ENCODE results near the gene CFAP221.
A peak's percentile ranks its signal among the peaks of the same experiment; 100 is the strongest.

The CFAP221 gene

GRCh38 chr2:119536707-119537106, 7.5 kb upstream of the CFAP221 start:
- no peak for DNase-seq (ENCODE audit: low spot score)

- DNase-seq (ENCODE audit: low spot score): no peak
Measured at GRCh38 chr2:119537792-119538191, 6.5 kb upstream of the CFAP221 start.

- no peak for DNase-seq (ENCODE audit: low spot score)
Measured at GRCh38 chr2:119541476-119541875, 2.8 kb upstream of the CFAP221 start.

GRCh38 chr2:119544939-119545475, 758 bp downstream of the CFAP221 start:
- peak; percentile 85 for DNase-seq (ENCODE audit: low spot score)

- DNase-seq (ENCODE audit: low spot score): peak; percentile 13
Measured at GRCh38 chr2:119545754-119546446, 1.7 kb downstream of the CFAP221 start.

- no peak for DNase-seq (ENCODE audit: low spot score)
Measured at GRCh38 chr2:119546447-119546767, 2.2 kb downstream of the CFAP221 start.

GRCh38 chr2:119548516-119549120, 4.4 kb downstream of the CFAP221 start:
- DNase-seq (ENCODE audit: low spot score): no peak

- DNase-seq (ENCODE audit: low spot score): peak; percentile 47
Measured at GRCh38 chr2:119549241-119549640, 5.0 kb downstream of the CFAP221 start.

GRCh38 chr2:119550346-119550745, 6.1 kb downstream of the CFAP221 start:
- DNase-seq (ENCODE audit: low spot score): peak; percentile 26

GRCh38 chr2:119550856-119551255, 6.6 kb downstream of the CFAP221 start:
- no peak for DNase-seq (ENCODE audit: low spot score)

- peak; percentile 23 for DNase-seq (ENCODE audit: low spot score)
Measured at GRCh38 chr2:119552902-119553301, 8.7 kb downstream of the CFAP221 start.

GRCh38 chr2:119553687-119554344, 9.6 kb downstream of the CFAP221 start:
- DNase-seq (ENCODE audit: low spot score): peak; percentile 52

- DNase-seq (ENCODE audit: low spot score): no peak
Measured at GRCh38 chr2:119565481-119565880, 21.2 kb downstream of the CFAP221 start.

GRCh38 chr2:119567292-119567691, 23.0 kb downstream of the CFAP221 start:
- no peak for DNase-seq (ENCODE audit: low spot score)

GRCh38 chr2:119574108-119574815, 30.0 kb downstream of the CFAP221 start:
- DNase-seq (ENCODE audit: low spot score): no peak

- DNase-seq (ENCODE audit: low spot score): no peak
Measured at GRCh38 chr2:119574864-119575263, 30.6 kb downstream of the CFAP221 start.

- DNase-seq (ENCODE audit: low spot score): no peak
Measured at GRCh38 chr2:119575439-119575838, 31.2 kb downstream of the CFAP221 start.

- DNase-seq (ENCODE audit: low spot score): no peak
Measured at GRCh38 chr2:119579424-119580295, 35.4 kb downstream of the CFAP221 start.

- no peak for DNase-seq (ENCODE audit: low spot score)
Measured at GRCh38 chr2:119580550-119581072, 36.4 kb downstream of the CFAP221 start.

GRCh38 chr2:119583291-119583690, 39.0 kb downstream of the CFAP221 start:
- DNase-seq (ENCODE audit: low spot score): no peak

- no peak for DNase-seq (ENCODE audit: low spot score)
Measured at GRCh38 chr2:119584469-119584868, 40.2 kb downstream of the CFAP221 start.

All from kidney tubule cell (primary cell).